GM19438 (cell line): ENCODE data around the gene IPPK.

Experiments used
- ATAC-seq: cut with Tn5 transposase; IDR thresholded peaks from one replicate; pipeline ENCODE4 v1.9.1; 2021; ENCODE audit warnings: low read depth; ENCODE audit not compliant: unreplicated experiment

IPPK gene, protein sequence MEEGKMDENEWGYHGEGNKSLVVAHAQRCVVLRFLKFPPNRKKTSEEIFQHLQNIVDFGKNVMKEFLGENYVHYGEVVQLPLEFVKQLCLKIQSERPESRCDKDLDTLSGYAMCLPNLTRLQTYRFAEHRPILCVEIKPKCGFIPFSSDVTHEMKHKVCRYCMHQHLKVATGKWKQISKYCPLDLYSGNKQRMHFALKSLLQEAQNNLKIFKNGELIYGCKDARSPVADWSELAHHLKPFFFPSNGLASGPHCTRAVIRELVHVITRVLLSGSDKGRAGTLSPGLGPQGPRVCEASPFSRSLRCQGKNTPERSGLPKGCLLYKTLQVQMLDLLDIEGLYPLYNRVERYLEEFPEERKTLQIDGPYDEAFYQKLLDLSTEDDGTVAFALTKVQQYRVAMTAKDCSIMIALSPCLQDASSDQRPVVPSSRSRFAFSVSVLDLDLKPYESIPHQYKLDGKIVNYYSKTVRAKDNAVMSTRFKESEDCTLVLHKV

GRCh38 chr9:92669890-92670708 lies at the start of gene IPPK:
Gene IPPK, minus strand, starts transcription at chr9:92670131. Its CDS starts 143 bp downstream, at chr9:92669988.
- ATAC-seq, result peak; percentile 94

DNA sequence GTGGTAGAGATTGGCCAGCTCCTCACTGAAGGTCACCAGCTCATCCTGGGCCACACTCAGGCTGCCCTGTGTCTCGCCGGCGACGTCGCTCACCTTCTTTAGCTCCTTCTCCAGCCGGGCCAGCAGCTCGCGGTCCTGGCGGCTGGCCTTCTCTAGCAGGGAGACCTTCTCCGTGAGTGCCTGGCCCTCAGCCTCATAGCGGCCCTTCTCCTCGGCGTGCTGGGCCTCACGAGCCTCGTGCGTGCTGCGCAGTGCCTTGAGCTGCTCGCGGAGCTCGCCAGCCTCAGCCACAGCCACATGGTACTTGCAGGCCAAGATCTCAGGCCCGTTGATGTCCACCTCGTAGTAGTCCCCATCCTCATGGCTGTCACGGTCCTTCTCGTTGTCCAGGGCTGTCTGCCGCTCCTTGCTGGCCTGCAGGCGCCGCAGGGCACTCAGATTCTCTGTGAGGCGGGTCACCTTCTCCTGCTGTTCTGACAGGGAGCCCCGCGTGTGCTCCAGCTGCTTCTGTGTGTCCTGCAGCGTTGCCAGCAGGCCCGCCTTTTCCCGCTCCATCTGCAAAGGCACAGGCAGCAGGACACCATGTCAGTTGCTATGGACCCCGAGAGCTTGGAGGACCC lies 49.2 kb upstream of the IPPK start:
- no peak for ATAC-seq

DNA sequence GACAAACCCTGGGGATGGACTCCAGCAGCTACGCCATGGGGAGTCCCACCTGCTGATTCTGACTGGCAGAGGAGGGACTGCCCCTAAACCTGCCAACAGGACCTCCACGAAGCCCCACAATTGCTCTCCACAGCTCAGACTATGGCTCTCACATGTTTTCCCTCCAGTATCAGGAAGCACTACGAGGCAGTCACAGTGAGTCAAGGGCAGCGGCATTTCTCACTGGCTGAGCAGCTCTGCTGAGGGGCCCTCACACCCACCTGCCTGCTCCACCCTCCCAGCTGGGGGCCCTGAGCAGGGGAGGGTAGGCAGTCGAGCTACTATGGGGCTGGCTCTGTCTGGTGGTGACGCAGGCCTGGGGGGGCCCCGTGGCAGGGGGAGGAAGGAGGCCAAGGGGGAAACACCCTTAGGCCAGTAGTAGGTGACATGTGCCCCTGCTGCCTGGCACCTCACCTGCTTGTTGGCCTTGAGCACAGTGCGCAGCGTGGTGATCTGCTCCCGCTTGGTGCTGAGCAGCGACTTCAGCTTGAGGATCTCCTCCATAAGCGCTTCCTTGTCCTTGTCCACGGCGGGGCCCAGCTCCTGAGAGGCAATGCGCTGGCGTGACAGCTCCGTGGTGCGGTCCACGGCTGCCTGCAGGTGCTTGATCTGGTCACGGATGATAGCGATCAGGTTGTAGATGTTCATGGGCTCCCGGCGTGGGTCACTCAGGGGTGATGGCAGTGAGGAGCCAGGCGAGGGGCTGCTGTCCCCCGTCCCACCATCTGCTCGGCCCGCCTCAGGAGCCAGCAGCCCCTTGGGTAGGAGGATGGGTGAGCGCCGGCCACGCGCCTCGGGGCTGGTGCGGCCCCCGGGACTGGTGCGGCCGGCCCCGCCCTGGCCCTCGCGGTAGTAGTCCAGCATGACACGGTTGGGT lies 48.4 kb upstream of the IPPK start:
- ATAC-seq, result no peak

DNA sequence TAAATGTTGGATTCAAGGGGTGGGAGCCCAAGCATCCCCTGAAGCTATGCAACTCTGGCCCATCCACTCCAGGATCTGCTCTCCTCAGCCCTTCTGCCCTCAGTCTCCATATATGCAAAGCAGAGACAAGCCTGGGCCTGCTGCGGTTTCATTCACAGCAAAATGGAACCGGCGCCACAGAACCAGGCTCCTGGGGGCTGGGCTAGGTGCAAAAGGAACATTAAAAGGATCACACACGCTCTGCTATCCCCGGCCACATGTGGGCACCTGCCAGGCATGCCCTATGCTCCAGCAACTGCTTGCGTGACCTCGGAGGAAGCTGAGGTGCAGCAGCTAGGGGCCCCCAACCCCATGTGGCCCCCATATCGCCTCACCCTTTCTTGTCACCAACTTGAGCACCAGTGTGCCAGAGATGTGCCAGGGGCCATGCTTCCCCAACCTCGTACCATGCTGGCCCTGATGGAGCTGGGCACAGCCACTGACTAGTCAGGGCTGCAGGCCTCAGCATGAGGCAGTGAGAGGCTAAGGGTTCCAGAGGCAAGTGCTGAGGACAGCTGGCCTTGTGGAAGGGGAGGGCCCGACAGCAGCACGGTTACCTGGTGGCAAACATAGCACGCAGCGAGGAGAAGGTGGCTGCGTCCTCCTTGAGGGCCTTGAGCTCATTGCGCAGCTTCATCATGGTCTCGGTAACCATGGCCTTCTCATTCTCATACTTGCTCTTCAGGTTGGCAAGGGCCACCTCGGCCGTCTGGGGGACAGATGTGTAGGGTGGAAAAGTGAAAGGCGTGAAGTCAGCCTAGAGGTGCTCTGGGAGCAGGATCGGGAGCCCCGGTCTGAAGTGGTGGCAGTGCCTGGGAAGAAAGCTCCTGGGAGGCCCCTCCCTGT lies 47.5 kb upstream of the IPPK start:
- no peak for ATAC-seq

DNA sequence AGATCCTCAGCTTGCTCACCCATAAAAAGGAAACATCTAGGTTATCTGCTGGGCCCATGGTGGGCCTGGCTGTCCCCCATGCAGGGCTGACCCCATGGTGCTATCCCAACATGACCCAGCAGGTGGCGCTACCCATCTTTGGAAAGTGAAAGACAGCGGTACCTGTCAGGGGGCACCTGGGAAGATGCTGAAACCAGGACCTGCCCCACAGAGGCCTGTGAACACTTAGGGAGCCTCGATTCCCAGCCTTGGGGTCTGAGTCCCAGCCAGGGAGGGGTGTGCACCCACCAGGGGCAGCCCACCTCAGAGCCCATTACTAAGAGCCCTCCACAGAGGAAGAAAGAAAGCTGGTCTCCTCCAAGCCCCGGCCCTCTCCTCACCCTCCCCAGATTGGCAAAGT lies 46.6 kb upstream of the IPPK start:
- ATAC-seq, result no peak

DNA sequence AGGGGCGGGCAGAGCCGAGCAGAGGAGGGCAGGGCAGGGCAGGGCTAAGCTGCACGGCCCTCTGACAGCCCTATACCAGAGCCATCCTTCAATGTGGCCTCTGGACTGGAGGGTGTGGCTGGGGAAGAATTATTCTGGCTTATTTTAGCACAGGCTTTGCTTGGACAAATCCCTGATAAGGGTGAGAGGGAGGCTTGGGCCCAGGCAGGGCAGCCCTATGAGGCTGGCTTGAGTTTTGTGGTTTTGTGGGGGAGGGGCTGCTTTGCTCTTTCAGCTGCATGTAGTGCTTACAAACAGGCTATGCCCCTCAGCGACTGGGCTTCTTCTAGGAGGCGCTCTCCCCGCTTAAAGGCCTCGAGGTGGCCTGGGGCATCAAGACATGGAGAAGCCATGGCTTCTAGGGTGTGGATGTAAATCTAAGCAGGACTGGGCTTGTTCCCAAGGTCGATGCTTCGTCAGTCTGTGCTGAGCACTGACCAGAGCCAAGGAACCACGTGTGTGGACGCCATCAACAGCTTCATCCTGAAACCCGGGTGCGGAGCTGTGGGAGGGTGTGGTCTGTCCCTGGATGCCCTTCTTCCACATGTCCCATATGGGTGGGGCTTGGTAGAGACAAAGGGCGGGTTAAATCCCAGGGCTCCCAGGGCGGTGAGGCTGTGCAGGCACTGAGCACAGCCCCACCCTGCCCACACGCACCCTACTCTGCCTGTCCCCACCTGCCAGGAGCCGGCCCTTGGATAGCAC lies 45.7 kb upstream of the IPPK start:
- ATAC-seq, result no peak

DNA sequence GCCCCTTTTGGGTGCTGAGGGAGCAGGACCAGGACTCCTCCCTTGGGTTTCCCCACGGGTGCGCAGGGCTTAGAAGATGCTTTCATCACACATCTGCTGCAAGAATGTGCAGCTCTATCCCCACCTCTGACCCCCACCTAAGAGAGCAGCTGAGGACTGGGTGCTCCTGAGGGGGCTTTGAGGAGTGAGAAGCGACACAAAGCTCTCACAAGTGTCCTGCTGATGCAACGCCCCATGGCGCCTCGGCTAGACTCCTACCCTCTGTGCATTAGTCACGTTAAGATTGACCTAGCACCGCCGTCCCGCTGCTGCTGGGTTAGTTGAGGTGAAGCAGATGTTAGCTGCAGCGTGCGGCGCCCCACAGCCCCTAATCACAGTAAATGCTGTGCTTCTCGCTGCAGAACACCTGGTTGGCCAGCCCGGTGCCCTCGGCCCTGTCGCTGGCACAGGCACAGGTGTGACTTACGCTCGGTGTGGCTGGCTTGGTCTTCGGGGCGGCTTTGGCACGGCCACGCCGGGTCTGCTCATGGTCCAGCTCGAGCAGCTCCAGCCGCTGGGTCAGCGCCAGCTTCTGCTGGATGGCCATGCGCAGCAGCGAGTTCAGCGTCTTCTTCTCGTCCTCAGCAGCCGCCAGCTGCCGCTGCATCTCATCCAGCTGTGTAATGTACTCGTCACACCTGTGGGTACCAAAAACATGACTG lies 45.0 kb upstream of the IPPK start:
- no peak for ATAC-seq

- ATAC-seq, result no peak
Observed at GRCh38 chr9:92714016-92714415, 44.1 kb upstream of the IPPK start.

DNA sequence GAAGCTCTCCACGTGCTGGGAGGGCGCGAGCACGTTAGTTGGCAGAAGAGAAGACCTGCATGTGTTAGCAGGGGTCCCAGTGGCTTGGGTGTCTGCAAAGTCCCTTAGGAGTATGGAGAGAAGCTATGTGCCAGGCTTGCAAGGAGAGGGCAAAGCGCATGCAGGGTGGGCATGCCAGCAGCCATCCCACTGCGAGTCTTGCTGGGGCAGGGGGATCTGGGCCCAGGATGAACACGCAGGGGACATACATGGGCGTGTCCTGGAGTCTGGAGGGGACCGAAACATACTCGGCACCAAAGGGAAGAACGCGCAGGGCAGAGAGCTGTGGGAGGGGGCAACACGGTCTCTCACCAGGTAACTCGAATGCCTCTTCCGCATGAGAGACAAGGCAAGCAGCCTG lies 43.6 kb upstream of the IPPK start:
- no peak for ATAC-seq

GRCh38 chr9:92712767-92713166 lies 42.8 kb upstream of the IPPK start:
- no peak for ATAC-seq

- ATAC-seq, result no peak
Observed at GRCh38 chr9:92711844-92712243, 41.9 kb upstream of the IPPK start.

DNA sequence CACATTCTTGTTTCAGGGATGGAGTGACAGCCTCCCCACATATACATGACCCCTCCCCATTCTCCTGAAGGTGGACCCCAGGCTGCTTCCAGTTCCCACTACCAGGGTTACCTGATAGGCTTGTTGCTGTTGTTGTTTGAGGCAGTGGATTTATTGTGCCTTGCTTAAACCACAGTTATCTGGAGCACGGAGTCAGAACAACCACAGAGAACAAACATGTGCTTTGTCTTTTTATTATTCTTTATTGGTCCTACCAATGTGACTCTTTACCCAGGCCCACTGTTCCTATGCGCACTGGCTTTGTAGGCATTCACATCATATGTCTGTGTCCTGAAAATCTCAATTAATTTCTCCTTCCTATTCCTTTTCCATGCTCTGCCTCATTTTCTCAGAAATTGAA lies 41.2 kb upstream of the IPPK start:
- ATAC-seq, result no peak

DNA sequence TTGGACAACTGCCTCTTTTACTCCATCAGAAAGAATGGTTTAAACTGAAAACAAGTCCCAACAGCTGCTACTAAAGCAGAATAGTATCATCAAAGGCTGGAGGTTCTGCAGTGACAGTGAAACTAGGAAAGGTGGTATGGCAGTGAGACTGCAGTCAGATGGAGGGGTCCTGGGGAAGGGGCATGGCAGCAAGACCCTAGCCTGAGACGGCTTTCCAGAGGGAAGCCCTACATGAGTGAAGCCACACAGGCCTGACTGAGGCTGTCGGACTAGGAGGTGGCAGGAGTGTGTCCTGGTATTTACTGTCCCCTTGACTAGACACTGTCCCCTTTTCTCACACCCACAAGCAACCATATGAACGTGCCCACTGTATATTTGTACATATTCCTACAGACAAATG lies 40.4 kb upstream of the IPPK start:
- no peak for ATAC-seq

- ATAC-seq, result no peak
Observed at GRCh38 chr9:92709954-92710353, 40.0 kb upstream of the IPPK start.

GRCh38 chr9:92709240-92709639 lies 39.3 kb upstream of the IPPK start:
- no peak for ATAC-seq

DNA sequence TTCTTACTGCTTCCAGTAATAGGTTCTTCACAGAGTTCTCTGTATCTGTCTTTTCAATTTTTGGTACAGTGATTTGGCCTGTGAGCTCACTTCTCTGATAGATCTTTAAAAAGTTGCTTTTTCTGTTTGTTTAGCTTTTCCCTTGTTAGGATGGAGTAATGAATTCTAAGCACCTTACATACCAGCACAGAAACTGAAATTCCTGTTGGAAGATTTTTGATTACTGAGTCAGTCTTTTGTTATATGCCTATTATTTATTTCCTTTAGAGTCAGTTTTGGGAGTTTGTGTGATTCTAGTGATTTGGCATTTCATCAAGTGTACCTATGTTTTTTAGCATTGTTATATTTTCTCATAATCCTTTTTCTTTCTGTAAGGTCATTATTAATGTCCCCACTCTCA lies 37.6 kb upstream of the IPPK start:
- ATAC-seq, result no peak

- no peak for ATAC-seq
Observed at GRCh38 chr9:92706218-92706940, 36.4 kb upstream of the IPPK start.
